Right atrium auricular region (tissue), 2 donors: ENCODE data around the gene PDE10A. TPM values are rescaled to one million over a fixed set of nuclear protein-coding genes. Genes with fewer than 3 reads are reported as not detected.

Source experiments
- DNase-seq: peaks from one replicate; pipeline ENCODE4 v3.0.0-alpha.2; 2019; ENCODE audit warnings: low spot score
- H3K27ac ChIP-seq, 2 donors: fragments of 200-600 bp; sonication (generic); 1 replicate in 1 of 2; 2 replicates in 1 of 2; pipeline ENCODE4 v1.5.1; 2016 to 2019
- H3K27me3 ChIP-seq, 2 donors: fragments of 200-600 bp; sonication (generic); one replicate each; pipeline versions ENCODE4 v1.5.1 to v1.6.0; 2017 to 2019
- H3K36me3 ChIP-seq: fragments of 200-600 bp; sonication (generic); one replicate; pipeline ENCODE4 v1.5.1; 2016
- H3K4me1 ChIP-seq, 2 donors: fragments of 200-600 bp; sonication (generic); one replicate each; pipeline versions ENCODE4 v1.5.1 to v1.6.0; 2017 to 2019
- H3K4me3 ChIP-seq, 2 donors: fragments of 200-600 bp; sonication (generic); 1 replicate in 1 of 2; 2 replicates in 1 of 2; pipeline ENCODE4 v1.5.1; 2017 to 2019; ENCODE audit warnings: mild to moderate bottlenecking in 1 of 2, moderate library complexity in 1 of 2
- H3K9me3 ChIP-seq, 2 donors: fragments of 200-600 bp; sonication (generic); one replicate each; pipeline ENCODE4 v1.5.1; 2019
- CTCF ChIP-seq, 2 donors: fragments of 200-600 bp; sonication (generic); IDR thresholded peaks; one replicate each; pipeline ENCODE4 v1.5.1; 2019; ENCODE audit warnings: antibody characterized with exemption in 2 of 2
- total RNA-seq, 2 donors: library from RNA; depleted of rRNA; stranded (reverse); fragments of >200 nt; gene quantifications; one replicate each; pipeline ENCODE4 v1.1.0, GENCODE V29; 2016

The PDE10A gene
- total RNA-seq, 2 donors from 2014 or later: 3.6 to 4.3 TPM

GRCh38 chr6:165422192-165422591 lies 240.8 kb downstream of the PDE10A start:
- Histone ChIP-seq H3K4me3 (no peak overlapping the region), H3K27me3 (no peaks in the 10 kb centered on the region), H3K36me3 (no peaks in the 10 kb centered on the region), H3K9me3 (peaks cover 0 to 6% of the 10 kb centered on the region in 2 donors), H3K4me1 (no peaks in the 10 kb centered on the region), H3K27ac (no peak overlapping the region)
- TF ChIP-seq CTCF (IDR thresholded peaks at IDR 0.05): no peak
- DNase-seq: no peak

DNA sequence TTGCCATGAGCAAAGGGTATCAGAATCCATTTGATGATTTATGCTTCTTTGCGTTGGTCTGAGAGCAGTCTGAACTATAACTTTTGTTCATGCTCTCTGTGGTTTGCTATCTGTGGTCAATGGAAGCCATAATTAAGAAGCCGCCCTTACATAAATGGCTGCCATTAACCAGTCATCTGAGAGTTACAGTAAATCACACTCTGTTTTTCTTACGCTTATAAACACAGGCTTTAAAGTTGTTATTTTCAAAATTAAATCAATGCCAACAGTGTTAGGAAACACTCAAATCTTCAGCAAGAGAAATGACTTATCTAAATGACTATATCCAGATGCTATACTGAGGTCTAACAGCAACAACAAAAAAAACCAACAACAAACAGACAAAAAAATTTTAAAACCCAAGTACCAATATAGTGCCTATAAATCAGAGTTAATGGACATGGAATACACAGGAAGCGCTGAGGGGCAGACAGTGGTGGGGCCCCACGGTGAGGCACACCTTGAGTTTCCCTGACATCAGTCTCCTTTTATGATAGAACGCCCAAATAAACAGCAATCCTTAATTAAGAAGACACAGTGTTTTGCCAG lies 245.7 kb downstream of the PDE10A start:
- no peaks in the 10 kb centered on the region for H3K9me3 ChIP-seq
- H3K27me3 ChIP-seq: no peaks in the 10 kb centered on the region
- H3K27ac ChIP-seq: no peak overlapping the region
- no peak for TF ChIP-seq CTCF (IDR thresholded peaks at IDR 0.05)
- H3K4me1 ChIP-seq: no peaks in the 10 kb centered on the region
- H3K4me3 ChIP-seq: no peak overlapping the region
- DNase-seq: no peak
- H3K36me3 ChIP-seq: no peaks in the 10 kb centered on the region

GRCh38 chr6:165404697-165405096 lies 258.3 kb downstream of the PDE10A start:
- H3K9me3 ChIP-seq: peaks cover 0 to 5% of the 10 kb centered on the region in 2 donors
- H3K4me3 ChIP-seq: no peak overlapping the region
- DNase-seq: no peak
- no peaks in the 10 kb centered on the region for H3K4me1 ChIP-seq
- no peaks in the 10 kb centered on the region for H3K27me3 ChIP-seq
- H3K36me3 ChIP-seq: no peaks in the 10 kb centered on the region
- no peak for TF ChIP-seq CTCF (IDR thresholded peaks at IDR 0.05)
- H3K27ac ChIP-seq: no peak overlapping the region

DNA sequence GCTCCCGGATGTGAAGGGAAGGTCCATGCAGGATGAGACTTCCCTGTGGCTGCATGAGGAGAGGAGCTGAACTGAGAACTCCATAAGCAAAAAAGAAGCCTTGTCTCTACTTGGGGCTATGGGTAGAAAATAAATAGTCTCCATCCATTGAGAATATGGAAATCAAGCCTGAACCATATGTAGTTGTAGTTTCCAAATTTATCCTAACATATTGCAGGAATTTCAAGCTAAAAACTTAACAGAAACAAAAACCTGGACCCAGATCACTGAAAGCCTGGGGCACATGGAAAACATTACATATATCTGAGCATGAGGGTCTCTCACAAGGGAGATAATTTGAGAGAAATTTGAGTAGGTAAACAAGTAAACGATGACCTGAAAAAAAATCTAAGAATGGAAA lies 258.7 kb downstream of the PDE10A start:
- Histone ChIP-seq H3K4me3 (no peak overlapping the region), H3K36me3 (no peaks in the 10 kb centered on the region), H3K27me3 (no peaks in the 10 kb centered on the region), H3K27ac (no peak overlapping the region), H3K9me3 (peaks cover 0 to 5% of the 10 kb centered on the region in 2 donors), H3K4me1 (no peaks in the 10 kb centered on the region)
- DNase-seq: no peak
- no peak for TF ChIP-seq CTCF (IDR thresholded peaks at IDR 0.05)

- no peak for TF ChIP-seq CTCF (IDR thresholded peaks at IDR 0.05)
- Histone ChIP-seq H3K36me3 (no peaks in the 10 kb centered on the region), H3K4me1 (no peaks in the 10 kb centered on the region)
Observed at GRCh38 chr6:165403006-165403595, 259.9 kb downstream of the PDE10A start.

DNA sequence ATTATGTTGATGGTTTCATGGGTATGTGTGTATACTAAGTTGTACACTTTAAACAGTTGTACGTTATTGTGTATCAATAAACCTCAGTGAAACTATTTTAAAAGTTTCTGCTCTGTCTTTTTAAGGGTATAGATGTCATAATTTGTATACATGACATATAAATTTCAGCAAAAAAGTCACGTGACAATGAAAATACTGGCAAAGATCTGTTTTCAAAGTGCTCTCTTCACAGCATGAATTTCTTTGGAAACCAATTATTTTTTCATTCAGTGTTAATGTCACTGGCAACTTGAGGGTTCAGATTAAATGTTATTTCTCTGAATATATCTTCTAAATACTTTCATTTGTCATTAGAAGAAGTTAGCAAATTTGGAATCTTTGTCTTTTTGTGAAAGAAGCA lies 261.9 kb downstream of the PDE10A start:
- no peaks in the 10 kb centered on the region for H3K36me3 ChIP-seq
- no peak overlapping the region for H3K27ac ChIP-seq
- H3K27me3 ChIP-seq: no peaks in the 10 kb centered on the region
- no peak for TF ChIP-seq CTCF (IDR thresholded peaks at IDR 0.05)
- no peak for DNase-seq
- H3K4me3 ChIP-seq: no peak overlapping the region
- H3K9me3 ChIP-seq: peaks cover 0 to 5% of the 10 kb centered on the region in 2 donors
- H3K4me1 ChIP-seq: no peaks in the 10 kb centered on the region

More at GRCh38 chr6:165403006-165403595, 259.9 kb downstream of the PDE10A start:
- Histone ChIP-seq H3K4me3 (no peak overlapping the region), H3K27ac (no peak overlapping the region), H3K27me3 (no peaks in the 10 kb centered on the region), H3K9me3 (peaks cover 0 to 5% of the 10 kb centered on the region in 2 donors)
- no peak for DNase-seq
